ENCODE results near the gene SMYD3. TPM values are rescaled to one million over a fixed set of nuclear protein-coding genes. Genes with fewer than 3 reads are reported as not detected.

The SMYD3 gene
- total and polyA plus RNA-seq, 2 of the 13 experiments (the other 11 are each of a cell fraction or from before 2014, with no cell fraction given), result 27.7 to 35.8 TPM

GRCh38 chr1:246176126-246177024 lies 330.7 kb downstream of the SMYD3 start (continued):
- TF ChIP-seq E2F5 (CRISPR knock-in tag; conservative IDR thresholded peaks at IDR 0.05) (no peak), MYC (CRISPR knock-in tag; IDR thresholded peaks at IDR 0.05; ENCODE audit: borderline replicate concordance) (peak; percentile 65; the same call in 1 of the 2 replicates), GATAD1 (CRISPR knock-in tag; IDR thresholded peaks at IDR 0.05) (0 out of 2 replicates have a peak, but pooled peaks have one; percentile 17), HMG20A (CRISPR knock-in tag; IDR thresholded peaks at IDR 0.05; ENCODE audit: borderline replicate concordance) (peak; percentile 96), ZFY (CRISPR knock-in tag; IDR thresholded peaks at IDR 0.05) (peak; percentile 61), MEIS2 (CRISPR knock-in tag; IDR thresholded peaks at IDR 0.05) (peak; percentile 79), ZNF607 (CRISPR knock-in tag; IDR thresholded peaks at IDR 0.05; ENCODE audit: borderline replicate concordance) (0 out of 2 replicates have a peak, but pooled peaks have one; percentile 59), ZNF546 (CRISPR knock-in tag; conservative IDR thresholded peaks at IDR 0.05) (no peak), HOXA5 (CRISPR knock-in tag; IDR thresholded peaks at IDR 0.05) (0 out of 2 replicates have a peak, but pooled peaks have one; percentile 44), ZC3H4 (CRISPR knock-in tag; IDR thresholded peaks at IDR 0.05; ENCODE audit: borderline replicate concordance) (no peak), ZNF883 (CRISPR knock-in tag; IDR thresholded peaks at IDR 0.05; ENCODE audit: not compliant biosample characterization) (peak; percentile 36), ZBTB38 (CRISPR knock-in tag; IDR thresholded peaks at IDR 0.05) (peak; percentile 84), SRF (IDR thresholded peaks at IDR 0.05; ENCODE audit: low read depth, low read length) (no peak), NFIC (IDR thresholded peaks at IDR 0.05; ENCODE audit: low read length) (peak; percentile 46; the same call in 1 of the 2 replicates), POGK (CRISPR knock-in tag; conservative IDR thresholded peaks at IDR 0.05) (peak; percentile 87), TCF12 (IDR thresholded peaks at IDR 0.05) (no peak), TCF12 (CRISPR knock-in tag; IDR thresholded peaks at IDR 0.05) (peak; percentile 74), RAD21 (CRISPR knock-in tag; IDR thresholded peaks at IDR 0.05) (peak; percentile 46; the same call in 1 of the 2 replicates)
- TF ChIP-seq, protein P1, sequence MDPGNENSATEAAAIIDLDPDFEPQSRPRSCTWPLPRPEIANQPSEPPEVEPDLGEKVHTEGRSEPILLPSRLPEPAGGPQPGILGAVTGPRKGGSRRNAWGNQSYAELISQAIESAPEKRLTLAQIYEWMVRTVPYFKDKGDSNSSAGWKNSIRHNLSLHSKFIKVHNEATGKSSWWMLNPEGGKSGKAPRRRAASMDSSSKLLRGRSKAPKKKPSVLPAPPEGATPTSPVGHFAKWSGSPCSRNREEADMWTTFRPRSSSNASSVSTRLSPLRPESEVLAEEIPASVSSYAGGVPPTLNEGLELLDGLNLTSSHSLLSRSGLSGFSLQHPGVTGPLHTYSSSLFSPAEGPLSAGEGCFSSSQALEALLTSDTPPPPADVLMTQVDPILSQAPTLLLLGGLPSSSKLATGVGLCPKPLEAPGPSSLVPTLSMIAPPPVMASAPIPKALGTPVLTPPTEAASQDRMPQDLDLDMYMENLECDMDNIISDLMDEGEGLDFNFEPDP (CRISPR knock-in tag; conservative IDR thresholded peaks at IDR 0.05), result no peak
- TF ChIP-seq, protein P2, sequence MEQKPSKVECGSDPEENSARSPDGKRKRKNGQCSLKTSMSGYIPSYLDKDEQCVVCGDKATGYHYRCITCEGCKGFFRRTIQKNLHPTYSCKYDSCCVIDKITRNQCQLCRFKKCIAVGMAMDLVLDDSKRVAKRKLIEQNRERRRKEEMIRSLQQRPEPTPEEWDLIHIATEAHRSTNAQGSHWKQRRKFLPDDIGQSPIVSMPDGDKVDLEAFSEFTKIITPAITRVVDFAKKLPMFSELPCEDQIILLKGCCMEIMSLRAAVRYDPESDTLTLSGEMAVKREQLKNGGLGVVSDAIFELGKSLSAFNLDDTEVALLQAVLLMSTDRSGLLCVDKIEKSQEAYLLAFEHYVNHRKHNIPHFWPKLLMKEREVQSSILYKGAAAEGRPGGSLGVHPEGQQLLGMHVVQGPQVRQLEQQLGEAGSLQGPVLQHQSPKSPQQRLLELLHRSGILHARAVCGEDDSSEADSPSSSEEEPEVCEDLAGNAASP (CRISPR knock-in tag; IDR thresholded peaks at IDR 0.05; ENCODE audit: borderline replicate concordance), result peak; percentile 99
